A549 (cell line): Measurements from ENCODE around the gene FAM156A. TPM values are rescaled to one million over a fixed set of nuclear protein-coding genes. Genes with fewer than 3 reads are reported as not detected.
A peak's percentile ranks its signal among the peaks of the same experiment; 100 is the strongest.

ENCODE experiments used
- ATAC-seq, 2 experiments: fragments of 200-7000 bp in 1 of 2; fragments of >200 bp in 1 of 2; cut with Nextera tagmentation in 1 of 2; cut with Tn5 transposase in 1 of 2; 3 replicates each; pipeline versions ENCODE4 v1.8.0 to v1.9.1; 2018 to 2020; ENCODE audit warnings: mild to moderate bottlenecking in 1 of 2, moderate library complexity in 1 of 2
- CTCF ChIA-PET: fragments of 300-600 bp; sonication (Branson Sonifier 250); formaldehyde crosslinking; extraction: SDS; loops from one replicate; lab custom pipeline; 2021; ENCODE audit warnings: antibody characterized with exemption, inconsistent platforms; lab: Yijun Ruan, JAX
- POLR2A ChIA-PET: fragments of 350-600 bp; formaldehyde crosslinking; extraction: SDS; loops from one replicate; lab custom pipeline; 2021; ENCODE audit warnings: antibody characterized with exemption, inconsistent platforms; lab: Yijun Ruan, JAX
- DNase-seq, 2 experiments: peaks; one replicate each; pipeline versions ENCODE4 v3.0.0 to v3.0.0-alpha.2; 2011 to 2016; ENCODE audit warnings: low read depth in 1 of 2, low spot score in 1 of 2
- FAIRE-seq: peaks from 2 replicates; lab custom pipeline; 2011; peaks lifted over from hg19 to GRCh38; lab: Jason Lieb, UNC
- H3K27ac ChIP-seq, 2 experiments: fragments of >200 bp; sonication (Bioruptor Twin); formaldehyde crosslinking; 3 replicates each; pipeline ENCODE4 v1.5.1; 2016 to 2017
- H3K4me1 ChIP-seq: fragments of >200 bp; sonication (Bioruptor Twin); formaldehyde crosslinking; 3 replicates; pipeline ENCODE4 v1.6.1; 2016
- H3K4me2 ChIP-seq: fragments of >200 bp; sonication (Bioruptor Twin); formaldehyde crosslinking; 3 replicates; pipeline ENCODE4 v1.6.1; 2016
- H3K4me3 ChIP-seq: fragments of >200 bp; sonication (Bioruptor Twin); formaldehyde crosslinking; 3 replicates; pipeline ENCODE4 v1.5.1; 2016
- H3K9me3 ChIP-seq: fragments of >200 bp; sonication (Bioruptor Twin); formaldehyde crosslinking; 3 replicates; pipeline ENCODE4 v1.6.1; 2016
- ATOH8 ChIP-seq: fragments of 250-450 bp; sonication (Bioruptor Pico); IDR thresholded peaks from 2 replicates; pipeline ENCODE4 v1.5.0; 2020; ENCODE audit warnings: low read depth, mild to moderate bottlenecking, moderate library complexity
- CBX8 ChIP-seq: fragments of 200-600 bp; sonication (generic); IDR thresholded peaks from 2 replicates; pipeline ENCODE4 v1.6.1; 2016
- CHD2 ChIP-seq: fragments of 150-350 bp; IDR thresholded peaks from 2 replicates; pipeline ENCODE4 v1.6.1; 2014; ENCODE audit warnings: low read length; ENCODE audit not compliant: partially characterized antibody
- CHD4 ChIP-seq: fragments of 200-600 bp; sonication (generic); IDR thresholded peaks from 2 replicates; pipeline ENCODE4 v1.6.1; 2016; ENCODE audit warnings: antibody characterized with exemption, mild to moderate bottlenecking, borderline replicate concordance
- CTCF ChIP-seq: fragments of >200 bp; sonication (Bioruptor Twin); formaldehyde crosslinking; IDR thresholded peaks from 3 replicates; pipeline ENCODE4 v1.5.1; 2016
- EHMT2 ChIP-seq: fragments of 200-600 bp; sonication (generic); IDR thresholded peaks from 2 replicates; pipeline ENCODE4 v1.6.1; 2016; ENCODE audit warnings: antibody characterized with exemption, low read depth, mild to moderate bottlenecking, moderate library complexity
- ESRRA ChIP-seq: fragments of 150-350 bp; IDR thresholded peaks from 2 replicates; pipeline ENCODE4 v1.6.1; 2014; ENCODE audit warnings: mild to moderate bottlenecking, low read length, borderline replicate concordance
- GATA3 ChIP-seq: IDR thresholded peaks from 2 replicates; pipeline ENCODE4 v1.6.1; 2012; ENCODE audit warnings: borderline replicate concordance
- HOXA7 ChIP-seq: fragments of 250-450 bp; sonication (Bioruptor Pico); IDR thresholded peaks from 2 replicates; pipeline ENCODE4 v1.5.0; 2020; ENCODE audit warnings: mild to moderate bottlenecking, moderate library complexity
- JUN ChIP-seq, 2 experiments: fragments of >200 bp; sonication (Bioruptor Twin); formaldehyde crosslinking; IDR thresholded peaks; 2 replicates in 1 of 2; 3 replicates in 1 of 2; pipeline ENCODE4 v1.6.1; 2016 to 2017
- KDM1A ChIP-seq: fragments of 200-600 bp; sonication (generic); IDR thresholded peaks from 2 replicates; pipeline ENCODE4 v1.6.1; 2016; ENCODE audit warnings: low read depth, mild to moderate bottlenecking
- MAZ ChIP-seq: fragments of 150-350 bp; IDR thresholded peaks from 2 replicates; pipeline ENCODE4 v1.6.1; 2014; ENCODE audit warnings: antibody characterized with exemption, low read depth, low read length, borderline replicate concordance
- NFE2L2 ChIP-seq: fragments of 150-350 bp; conservative IDR thresholded peaks from 2 replicates; pipeline ENCODE4 v1.6.1; 2014; ENCODE audit warnings: low read length
- NR3C1 ChIP-seq: fragments of >200 bp; sonication (Bioruptor Twin); formaldehyde crosslinking; IDR thresholded peaks from 3 replicates; pipeline ENCODE4 v1.6.1; 2017
- PBX3 ChIP-seq: IDR thresholded peaks from 2 replicates; pipeline ENCODE4 v1.6.1; 2012
- RARB ChIP-seq: fragments of 250-450 bp; sonication (Bioruptor Pico); IDR thresholded peaks from 2 replicates; pipeline ENCODE4 v1.8.0; 2021; ENCODE audit warnings: mild to moderate bottlenecking, moderate library complexity
- RFX5 ChIP-seq: fragments of 450-650 bp; IDR thresholded peaks from 2 replicates; pipeline ENCODE4 v1.7.1; 2014; ENCODE audit warnings: antibody characterized with exemption, mild to moderate bottlenecking, moderate library complexity
- RNF2 ChIP-seq: fragments of 200-600 bp; sonication (generic); IDR thresholded peaks from 2 replicates; pipeline ENCODE4 v1.6.1; 2016; ENCODE audit warnings: low read depth, mild to moderate bottlenecking, antibody characterized with exemption, moderate library complexity, borderline replicate concordance
- SMC3 ChIP-seq: fragments of >200 bp; sonication (Bioruptor Twin); formaldehyde crosslinking; IDR thresholded peaks from 3 replicates; pipeline ENCODE4 v1.6.1; 2018; ENCODE audit warnings: inconsistent platforms
- TP53 ChIP-seq: fragments of 250-450 bp; sonication (Bioruptor Pico); IDR thresholded peaks from 2 replicates; pipeline ENCODE4 v1.5.0; 2021; ENCODE audit warnings: mild to moderate bottlenecking, moderate library complexity
- ZC3H11A ChIP-seq: fragments of 450-650 bp; IDR thresholded peaks from 2 replicates; pipeline ENCODE4 v1.6.1; 2014; ENCODE audit warnings: antibody characterized with exemption, mild to moderate bottlenecking
- ZFP36 ChIP-seq: fragments of 450-650 bp; IDR thresholded peaks from 2 replicates; pipeline ENCODE4 v1.6.1; 2014; ENCODE audit warnings: borderline replicate concordance; ENCODE audit not compliant: partially characterized antibody
- ZNF302 ChIP-seq: fragments of 250-450 bp; sonication (Bioruptor Pico); IDR thresholded peaks from 2 replicates; pipeline ENCODE4 v1.9.0; 2021; ENCODE audit warnings: inconsistent platforms, mild to moderate bottlenecking, moderate library complexity
- ZSCAN20 ChIP-seq: fragments of 250-450 bp; sonication (Bioruptor Pico); IDR thresholded peaks from 2 replicates; pipeline ENCODE4 v1.8.0; 2022; ENCODE audit warnings: mild to moderate bottlenecking, moderate library complexity
- WGBS: methylation state at CpG from one replicate; pipeline ENCODE4 v1.1.6; 2017; ENCODE audit errors: missing lambda C conversion rate; 5-methylcytosine and 5-hydroxymethylcytosine counted together
- polyA plus RNA-seq, 4 experiments: library from polyadenylated mRNA; depleted of rRNA in 3 of 4; stranded (reverse); fragments of >200 nt; fragmentation: RNase III in 1 of 4; extraction: RNeasy Plus Mini Kit Qiagen cat#74134 plus additional on column Dnase treatment in 1 of 4; gene quantifications; 2 replicates in 3 of 4; 3 replicates in 1 of 4; pipeline ENCODE4 v1.2.3, GENCODE V29; 2011 to 2017
- TF ChIP-seq, protein P1 (sequence below): fragments of >200 bp; sonication (Bioruptor Twin); formaldehyde crosslinking; IDR thresholded peaks from 3 replicates; pipeline ENCODE4 v1.6.1; 2016

Gene FAM156A
- polyA plus RNA-seq, 2 of the 4 experiments (the other 2 are of a cell fraction): 20.1 to 22.6 TPM

- no peaks in the 10 kb centered on the region for H3K9me3 ChIP-seq
- 87% methylated on average over 35 of the region's 36 CpGs for WGBS
These were observed 42.3 kb upstream of the FAM156A start for GRCh38 chrX:53000447-53001135.

GRCh38 chrX:52995987-52996331, 37.6 kb upstream of the FAM156A start:
- FAIRE-seq: no peak
- WGBS: 100% methylated on average over 1 of the region's 4 CpGs
- CTCF ChIA-PET: interaction anchor here (0.6 to 2.8 kb wide), 6 partner anchors 8 to 28 kb away, joined by 3 to 17 read pairs (median 6); no protein-coding TSS in a partner anchor

More at GRCh38 chrX:53000447-53001135, 42.3 kb upstream of the FAM156A start:
- DNase-seq: no peak
- no peak overlapping the region for H3K4me3 ChIP-seq
- CTCF ChIA-PET: interaction anchor here (2.0 kb wide), 1 partner anchor 11 kb away, joined by 8 read pairs; no protein-coding TSS in a partner anchor
- ATAC-seq: no peak
- H3K4me1 ChIP-seq: 0 out of 3 replicates have a peak, but pooled peaks cover 3% of the 10 kb centered on the region
- TF ChIP-seq PBX3 (no peak), CHD4 (no peak), JUN (IDR thresholded peaks at IDR 0.05) (no peak), ESRRA (no peak), NFE2L2 (no peak), CHD2 (no peak), ZNF302 (CRISPR knock-in tag) (no peak), ZFP36 (no peak), HOXA7 (no peak), ZSCAN20 (CRISPR knock-in tag) (no peak), KDM1A (no peak), SMC3 (no peak), EHMT2 (no peak), CBX8 (no peak), RARB (no peak), MAZ (no peak), ATOH8 (CRISPR knock-in tag) (no peak), ZC3H11A (no peak)
- TF ChIP-seq, protein P1, sequence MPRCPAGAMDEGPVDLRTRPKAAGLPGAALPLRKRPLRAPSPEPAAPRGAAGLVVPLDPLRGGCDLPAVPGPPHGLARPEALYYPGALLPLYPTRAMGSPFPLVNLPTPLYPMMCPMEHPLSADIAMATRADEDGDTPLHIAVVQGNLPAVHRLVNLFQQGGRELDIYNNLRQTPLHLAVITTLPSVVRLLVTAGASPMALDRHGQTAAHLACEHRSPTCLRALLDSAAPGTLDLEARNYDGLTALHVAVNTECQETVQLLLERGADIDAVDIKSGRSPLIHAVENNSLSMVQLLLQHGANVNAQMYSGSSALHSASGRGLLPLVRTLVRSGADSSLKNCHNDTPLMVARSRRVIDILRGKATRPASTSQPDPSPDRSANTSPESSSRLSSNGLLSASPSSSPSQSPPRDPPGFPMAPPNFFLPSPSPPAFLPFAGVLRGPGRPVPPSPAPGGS: no peak
- TF ChIP-seq, all 56 proteins: peak for 0
- no peak for FAIRE-seq
- H3K4me2 ChIP-seq: no peak overlapping the region
- POLR2A ChIA-PET: no interaction called here
- no peak overlapping the region for H3K27ac ChIP-seq

More at GRCh38 chrX:52995987-52996331, 37.6 kb upstream of the FAM156A start:
- Histone ChIP-seq H3K9me3 (no peaks in the 10 kb centered on the region), H3K27ac (peak overlapping the region; percentile 99), H3K4me1 (peaks cover 9% of the 10 kb centered on the region; the same call in 1 of the 3 replicates), H3K4me3 (peak overlapping the region; percentile 71), H3K4me2 (peak overlapping the region; percentile 79)
- ATAC-seq (peak in 1 of 2 experiments; percentile 7; a peak in 2 of 6 replicates), DNase-seq (no peak)
- POLR2A ChIA-PET: interaction anchor here (1.0 to 1.4 kb wide), 4 partner anchors 17 to 229 kb away, joined by 3 to 4 read pairs (median 4); partner anchors contain the start of genes KDM5C and TSPYL2
- TF ChIP-seq ATOH8 (CRISPR knock-in tag): no peak
- no peak for TF ChIP-seq RNF2
- TF ChIP-seq CHD2: no peak
- no peak for TF ChIP-seq NR3C1
- TF ChIP-seq SMC3: no peak
- no peak for TF ChIP-seq ZC3H11A
- TF ChIP-seq GATA3: no peak
- peak; percentile 2; the same call in 2 of the 3 replicates for TF ChIP-seq CTCF
- TF ChIP-seq TP53 (CRISPR knock-in tag): no peak
- TF ChIP-seq JUN (IDR thresholded peaks at IDR 0.05): peak in 1 of 2 experiments; percentile 11; a peak in 1 of 5 replicates
- TF ChIP-seq RFX5: no peak
